ENCODE data around the gene CXXC1.

DNA sequence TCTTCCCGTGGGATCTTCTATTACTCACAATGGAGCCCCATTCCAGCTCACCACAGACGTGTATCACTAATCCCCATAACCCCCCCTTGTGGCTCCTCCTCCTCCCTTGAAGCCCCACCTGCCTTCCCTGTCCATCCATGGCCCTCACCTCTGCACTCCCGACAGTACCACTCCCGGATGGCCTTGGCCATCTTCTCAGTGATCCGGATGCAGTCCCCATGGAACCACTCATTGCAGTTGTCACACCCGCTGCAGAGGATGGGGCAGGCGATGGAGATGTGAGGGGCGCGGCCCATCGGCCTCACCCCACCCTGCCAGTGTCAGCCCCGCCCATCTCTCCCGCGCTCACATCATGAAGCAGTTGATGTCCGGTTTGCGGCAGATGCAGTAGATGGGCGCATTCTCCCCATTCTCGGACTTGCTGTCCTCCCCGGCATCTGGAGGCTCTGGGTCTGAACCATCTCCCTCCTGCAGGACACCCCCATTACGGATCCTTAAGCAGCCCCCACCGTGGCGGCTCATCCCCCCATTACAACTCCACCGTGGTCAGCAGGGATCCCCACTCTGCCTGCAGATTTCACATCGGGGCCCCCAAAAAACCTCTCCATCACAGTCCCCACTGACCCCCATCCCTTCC lies 983 bp downstream of the CXXC1 start:
- no peak for TF ChIP-seq CTCF (conservative IDR thresholded peaks at IDR 0.05 in 1 of 2, IDR thresholded peaks at IDR 0.05 in 1 of 2; ENCODE audit: low read depth in 1 of 2, low read length in 2 of 2)
- no peak for TF ChIP-seq EZH2 (IDR thresholded peaks at IDR 0.05; ENCODE audit: low read length, missing control alignments)

Measured in fibroblast of lung (primary cell).